ENCODE measurements around the gene SELENON.
A peak's percentile ranks its signal among the peaks of the same experiment; 100 is the strongest.

Gene SELENON

DNA sequence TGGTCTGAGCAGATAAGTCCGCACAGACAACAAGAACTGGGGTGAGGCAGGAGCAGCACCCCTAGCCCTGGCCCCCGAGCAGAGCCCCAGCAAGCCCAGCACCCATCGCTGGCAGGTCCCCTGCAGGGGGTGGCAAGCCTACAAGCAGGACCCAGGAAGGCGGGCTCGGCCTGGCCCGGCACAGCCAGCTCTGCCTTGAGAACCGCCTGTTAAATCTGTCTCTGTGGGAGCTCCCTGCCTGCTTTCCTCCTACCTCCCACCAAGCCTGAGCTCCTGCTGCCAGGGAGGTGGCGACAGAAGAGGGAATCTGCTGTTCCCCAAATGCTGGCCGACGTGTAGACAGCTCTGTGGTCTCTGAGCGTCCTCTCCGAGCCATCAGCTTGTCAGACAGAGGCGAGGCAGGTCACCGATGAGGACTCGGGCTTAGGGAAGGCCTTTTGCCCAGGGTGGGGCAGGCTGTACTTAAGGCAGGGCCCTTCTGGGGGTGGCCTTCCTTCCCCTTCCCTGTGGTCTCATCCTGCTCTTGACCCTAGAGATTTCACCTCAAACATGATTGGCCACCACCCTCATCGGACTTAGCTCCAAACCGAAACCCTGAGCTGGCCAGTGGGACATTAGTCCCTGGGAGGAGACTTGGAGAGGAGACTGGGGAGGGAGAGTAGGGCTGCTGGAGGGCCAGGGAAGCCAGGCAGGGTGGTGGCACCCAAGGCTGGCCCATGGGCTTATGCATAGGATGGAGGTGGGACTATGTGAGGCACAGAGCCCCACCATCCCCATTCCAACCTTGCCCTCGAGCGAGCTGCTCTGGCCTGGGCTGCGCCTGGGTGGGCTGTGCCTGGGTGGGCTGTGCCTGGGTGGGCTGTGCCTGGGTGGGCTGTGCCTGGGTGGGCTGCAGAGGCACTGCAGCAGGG is 7.7 kb downstream of the SELENON start:
- Histone ChIP-seq H3K36me3 (ENCODE audit: insufficient read depth, insufficient read length, low read length) (peaks cover 78% of the 10 kb centered on the region), H3K9me3 (ENCODE audit: insufficient read depth, low read length) (no peaks in the 10 kb centered on the region), H3K9ac (ENCODE audit: insufficient read length, low read depth) (peak overlapping the region; percentile 16), H3K27me3 (ENCODE audit: insufficient read depth, insufficient read length) (no peaks in the 10 kb centered on the region), H3K4me1 (ENCODE audit: insufficient read depth, insufficient read length) (peaks cover 21% of the 10 kb centered on the region), H3K4me3 (ENCODE audit: insufficient read length, low read depth) (no peak overlapping the region)
- no peak for DNase-seq (ENCODE audit: low read depth, low spot score)
- TF ChIP-seq YY1 (IDR thresholded peaks at IDR 0.05; ENCODE audit: insufficient read depth, insufficient read length) (no peak), ZNF274 (IDR thresholded peaks at IDR 0.05; ENCODE audit: low read depth, low read length) (no peak), SUZ12 (IDR thresholded peaks at IDR 0.05; ENCODE audit: extremely low read depth, insufficient read depth, insufficient read length) (no peak)

DNA sequence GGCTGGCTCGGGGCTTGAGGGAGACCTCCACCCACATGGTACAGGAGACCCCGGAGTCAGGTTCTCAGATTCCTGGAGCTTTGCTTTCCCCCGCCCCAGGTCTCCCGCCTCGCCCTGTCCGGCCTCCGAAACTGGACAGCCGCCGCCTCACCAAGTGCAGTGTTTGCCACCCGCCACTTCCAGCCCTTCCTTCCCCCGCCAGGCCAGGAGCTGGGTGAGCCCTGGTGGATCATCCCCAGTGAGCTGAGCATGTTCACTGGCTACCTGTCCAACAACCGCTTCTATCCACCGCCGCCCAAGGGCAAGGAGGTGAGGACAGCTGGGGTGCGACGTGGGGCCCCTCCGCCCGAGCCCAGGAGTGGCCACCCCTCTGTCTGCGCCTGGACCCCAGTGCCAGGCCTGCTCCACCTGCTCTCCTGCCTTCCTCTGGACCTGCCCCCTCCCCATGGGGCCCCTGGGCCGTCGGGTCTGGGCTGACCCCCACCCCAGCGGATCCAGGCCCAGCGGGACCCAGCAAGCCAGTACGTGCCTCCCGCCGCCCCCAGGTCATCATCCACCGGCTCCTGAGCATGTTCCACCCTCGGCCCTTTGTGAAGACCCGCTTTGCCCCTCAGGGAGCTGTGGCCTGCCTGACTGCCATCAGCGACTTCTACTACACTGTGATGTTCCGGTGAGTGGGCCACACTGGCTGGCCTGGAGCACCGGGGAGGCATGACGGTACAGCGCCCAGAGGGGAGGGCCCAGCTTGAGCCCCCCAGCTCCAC is 8.7 kb downstream of the SELENON start:
- no peak for TF ChIP-seq ZNF274 (IDR thresholded peaks at IDR 0.05; ENCODE audit: low read depth, low read length)
- peak overlapping the region; percentile 16 for H3K9ac ChIP-seq (ENCODE audit: insufficient read length, low read depth)
- DNase-seq (ENCODE audit: low read depth, low spot score) = no peak

GRCh38 chr1:25809283-25809926 is 9.4 kb downstream of the SELENON start:
- Histone ChIP-seq H3K4me3 (ENCODE audit: insufficient read length, low read depth) (no peak overlapping the region), H3K36me3 (ENCODE audit: insufficient read depth, insufficient read length, low read length) (peaks cover 95% of the 10 kb centered on the region)
- no peak for DNase-seq (ENCODE audit: low read depth, low spot score)

More for the DNA sequence above, 8.7 kb downstream of the SELENON start:
- peaks cover 87% of the 10 kb centered on the region for H3K36me3 ChIP-seq (ENCODE audit: insufficient read depth, insufficient read length, low read length)
- no peak overlapping the region for H3K4me3 ChIP-seq (ENCODE audit: insufficient read length, low read depth)
- peaks cover 17% of the 10 kb centered on the region for H3K4me1 ChIP-seq (ENCODE audit: insufficient read depth, insufficient read length)
- no peaks in the 10 kb centered on the region for H3K9me3 ChIP-seq (ENCODE audit: insufficient read depth, low read length)
- no peaks in the 10 kb centered on the region for H3K27me3 ChIP-seq (ENCODE audit: insufficient read depth, insufficient read length)

GRCh38 chr1:25809929-25810328 is 9.9 kb downstream of the SELENON start:
- no peak overlapping the region for H3K4me3 ChIP-seq (ENCODE audit: insufficient read length, low read depth)
- H3K4me1 ChIP-seq (ENCODE audit: insufficient read depth, insufficient read length) = peaks cover 13% of the 10 kb centered on the region
- no peaks in the 10 kb centered on the region for H3K9me3 ChIP-seq (ENCODE audit: insufficient read depth, low read length)
- no peak for DNase-seq (ENCODE audit: low read depth, low spot score)
- no peaks in the 10 kb centered on the region for H3K27me3 ChIP-seq (ENCODE audit: insufficient read depth, insufficient read length)
- TF ChIP-seq YY1 (IDR thresholded peaks at IDR 0.05; ENCODE audit: insufficient read depth, insufficient read length) = no peak
- TF ChIP-seq SUZ12 (IDR thresholded peaks at IDR 0.05; ENCODE audit: extremely low read depth, insufficient read depth, insufficient read length) = no peak
- TF ChIP-seq ZNF274 (IDR thresholded peaks at IDR 0.05; ENCODE audit: low read depth, low read length) = no peak
- H3K9ac ChIP-seq (ENCODE audit: insufficient read length, low read depth) = peak overlapping the region; percentile 42
- peaks cover 96% of the 10 kb centered on the region for H3K36me3 ChIP-seq (ENCODE audit: insufficient read depth, insufficient read length, low read length)

More at GRCh38 chr1:25809283-25809926, 9.4 kb downstream of the SELENON start:
- Histone ChIP-seq H3K27me3 (ENCODE audit: insufficient read depth, insufficient read length) (no peaks in the 10 kb centered on the region), H3K9me3 (ENCODE audit: insufficient read depth, low read length) (no peaks in the 10 kb centered on the region), H3K4me1 (ENCODE audit: insufficient read depth, insufficient read length) (peaks cover 14% of the 10 kb centered on the region), H3K9ac (ENCODE audit: insufficient read length, low read depth) (peak overlapping the region; percentile 42)
- TF ChIP-seq YY1 (IDR thresholded peaks at IDR 0.05; ENCODE audit: insufficient read depth, insufficient read length) (no peak), SUZ12 (IDR thresholded peaks at IDR 0.05; ENCODE audit: extremely low read depth, insufficient read depth, insufficient read length) (no peak), ZNF274 (IDR thresholded peaks at IDR 0.05; ENCODE audit: low read depth, low read length) (no peak)

GRCh38 chr1:25810341-25811299 is 10.6 kb downstream of the SELENON start:
- peaks cover 96% of the 10 kb centered on the region for H3K36me3 ChIP-seq (ENCODE audit: insufficient read depth, insufficient read length, low read length)

GRCh38 chr1:25811384-25812082 is 11.5 kb downstream of the SELENON start:
- no peaks in the 10 kb centered on the region for H3K9me3 ChIP-seq (ENCODE audit: insufficient read depth, low read length)
- no peak overlapping the region for H3K4me3 ChIP-seq (ENCODE audit: insufficient read length, low read depth)

More at GRCh38 chr1:25810341-25811299, 10.6 kb downstream of the SELENON start:
- H3K4me3 ChIP-seq (ENCODE audit: insufficient read length, low read depth) = no peak overlapping the region
- peak overlapping the region; percentile 62 for H3K9ac ChIP-seq (ENCODE audit: insufficient read length, low read depth)
- peaks cover 12% of the 10 kb centered on the region for H3K4me1 ChIP-seq (ENCODE audit: insufficient read depth, insufficient read length)
- H3K27me3 ChIP-seq (ENCODE audit: insufficient read depth, insufficient read length) = no peaks in the 10 kb centered on the region
- H3K9me3 ChIP-seq (ENCODE audit: insufficient read depth, low read length) = no peaks in the 10 kb centered on the region
- peak; percentile 66 for DNase-seq (ENCODE audit: low read depth, low spot score)
- TF ChIP-seq YY1 (IDR thresholded peaks at IDR 0.05; ENCODE audit: insufficient read depth, insufficient read length) (no peak), SUZ12 (IDR thresholded peaks at IDR 0.05; ENCODE audit: extremely low read depth, insufficient read depth, insufficient read length) (no peak)

More at GRCh38 chr1:25811384-25812082, 11.5 kb downstream of the SELENON start:
- H3K9ac ChIP-seq (ENCODE audit: insufficient read length, low read depth) = peak overlapping the region; percentile 62
- peaks cover 96% of the 10 kb centered on the region for H3K36me3 ChIP-seq (ENCODE audit: insufficient read depth, insufficient read length, low read length)
- H3K27me3 ChIP-seq (ENCODE audit: insufficient read depth, insufficient read length) = no peaks in the 10 kb centered on the region
- DNase-seq (ENCODE audit: low read depth, low spot score) = no peak
- no peak for TF ChIP-seq YY1 (IDR thresholded peaks at IDR 0.05; ENCODE audit: insufficient read depth, insufficient read length)
- no peak for TF ChIP-seq SUZ12 (IDR thresholded peaks at IDR 0.05; ENCODE audit: extremely low read depth, insufficient read depth, insufficient read length)
- no peak for TF ChIP-seq ZNF274 (IDR thresholded peaks at IDR 0.05; ENCODE audit: low read depth, low read length)
- H3K4me1 ChIP-seq (ENCODE audit: insufficient read depth, insufficient read length) = peaks cover 16% of the 10 kb centered on the region
